D341Med (cell line): Measurements from ENCODE around the gene THAP7.
"Not testable (repeated sequence)": the region's sequence is repeated elsewhere in the genome, so short reads cannot be mapped to it uniquely, and the experiment has no call there.

Experiments used
- DNase-seq: peaks from one replicate; pipeline ENCODE4 v3.0.0; 2012; ENCODE audit warnings: low spot score

The THAP7 gene

DNA sequence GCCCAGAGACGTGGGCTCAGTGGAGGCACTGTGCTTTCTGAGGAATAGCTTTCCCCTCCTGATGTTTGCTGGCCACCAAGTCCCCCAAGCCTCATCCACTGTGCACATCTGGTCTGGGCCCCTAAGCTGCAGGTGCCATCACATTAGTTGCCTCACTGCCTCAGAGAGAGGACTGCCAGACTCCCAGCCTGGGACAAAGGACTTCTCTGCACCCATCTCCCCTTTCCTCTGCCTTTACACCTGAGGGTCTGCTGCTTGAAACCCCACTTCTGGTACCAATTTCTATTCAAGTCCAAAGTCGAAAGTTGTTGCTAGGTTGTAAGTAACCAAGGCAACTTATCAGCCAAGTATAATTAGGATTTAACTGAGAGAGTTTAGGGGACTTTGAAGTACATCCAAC, 23.5 kb downstream of the THAP7 start:
- no peak for DNase-seq

DNA sequence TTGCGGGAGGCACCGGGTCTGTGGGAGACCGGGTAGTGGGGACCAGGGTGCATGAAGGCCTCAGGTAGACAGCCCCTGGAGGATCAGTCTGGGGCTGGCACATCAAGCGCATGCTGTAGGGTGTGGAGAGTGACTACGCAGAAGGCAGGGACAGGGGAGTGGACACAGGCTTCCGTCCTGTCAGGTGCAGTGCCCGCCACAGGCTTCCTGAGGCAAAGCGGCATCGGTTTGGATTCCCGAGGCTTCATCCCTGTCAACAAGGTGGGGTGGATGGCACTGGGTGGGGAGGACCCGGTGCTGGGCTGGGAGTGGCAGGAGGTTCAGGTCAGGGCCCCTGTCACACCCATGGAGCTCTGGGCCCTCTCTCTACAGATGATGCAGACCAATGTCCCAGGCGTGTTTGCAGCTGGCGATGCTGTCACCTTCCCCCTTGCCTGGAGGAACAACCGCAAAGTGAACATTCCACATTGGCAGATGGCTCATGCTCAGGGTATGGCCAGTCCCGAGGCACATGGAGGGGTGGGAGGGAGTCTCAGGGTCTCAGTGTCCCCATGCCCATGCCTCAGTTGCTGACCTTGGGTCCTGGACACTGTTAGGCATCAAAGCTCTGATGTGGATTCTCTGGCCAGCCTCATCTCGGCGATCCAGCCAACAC, 24.3 kb downstream of the THAP7 start:
- DNase-seq, result no peak

DNA sequence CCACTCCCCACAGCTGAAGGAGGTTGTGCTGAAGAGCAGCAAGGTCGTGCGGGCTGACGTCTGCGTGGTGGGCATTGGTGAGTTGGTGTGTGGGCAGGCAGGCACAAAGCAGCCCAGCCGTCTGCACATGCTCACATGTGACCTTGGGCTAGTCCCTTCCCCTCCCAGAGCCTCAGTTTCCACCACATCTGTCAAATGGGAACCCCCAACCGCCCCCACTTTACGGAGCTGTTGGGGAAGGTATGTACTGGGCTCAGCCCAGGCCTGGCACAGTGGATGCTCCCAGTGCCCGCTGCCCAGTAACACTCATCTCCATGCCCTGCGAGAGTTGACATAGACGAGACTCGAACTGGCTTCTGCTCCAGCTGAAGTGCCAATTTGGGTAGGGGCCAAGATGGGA, 24.9 kb downstream of the THAP7 start:
- DNase-seq, result no peak

DNA sequence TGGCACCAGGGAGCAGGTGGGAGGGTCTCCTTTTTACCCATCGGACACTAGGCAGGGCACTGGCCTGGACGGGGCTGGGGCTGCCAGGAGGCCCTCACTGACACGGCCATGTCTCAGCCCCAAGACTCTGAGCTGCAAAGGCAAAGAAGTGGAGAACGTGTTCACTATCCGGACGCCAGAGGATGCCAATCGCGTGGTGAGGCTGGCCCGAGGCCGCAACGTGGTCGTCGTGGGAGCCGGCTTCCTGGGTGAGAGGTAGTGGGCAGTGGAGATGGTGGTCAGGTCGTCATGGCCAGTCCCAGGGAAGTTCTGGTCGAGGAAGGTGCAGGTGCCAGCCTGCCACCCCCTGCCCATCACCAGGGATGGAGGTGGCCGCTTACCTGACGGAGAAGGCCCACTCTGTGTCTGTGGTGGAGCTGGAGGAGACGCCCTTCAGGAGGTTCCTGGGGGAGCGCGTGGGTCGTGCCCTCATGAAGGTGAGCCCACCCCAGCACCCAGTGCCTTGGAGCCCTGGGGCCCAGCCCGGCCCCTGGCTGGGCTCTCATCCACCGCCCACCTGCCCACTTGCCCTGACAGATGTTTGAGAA, 25.5 kb downstream of the THAP7 start:
- no peak for DNase-seq

DNA sequence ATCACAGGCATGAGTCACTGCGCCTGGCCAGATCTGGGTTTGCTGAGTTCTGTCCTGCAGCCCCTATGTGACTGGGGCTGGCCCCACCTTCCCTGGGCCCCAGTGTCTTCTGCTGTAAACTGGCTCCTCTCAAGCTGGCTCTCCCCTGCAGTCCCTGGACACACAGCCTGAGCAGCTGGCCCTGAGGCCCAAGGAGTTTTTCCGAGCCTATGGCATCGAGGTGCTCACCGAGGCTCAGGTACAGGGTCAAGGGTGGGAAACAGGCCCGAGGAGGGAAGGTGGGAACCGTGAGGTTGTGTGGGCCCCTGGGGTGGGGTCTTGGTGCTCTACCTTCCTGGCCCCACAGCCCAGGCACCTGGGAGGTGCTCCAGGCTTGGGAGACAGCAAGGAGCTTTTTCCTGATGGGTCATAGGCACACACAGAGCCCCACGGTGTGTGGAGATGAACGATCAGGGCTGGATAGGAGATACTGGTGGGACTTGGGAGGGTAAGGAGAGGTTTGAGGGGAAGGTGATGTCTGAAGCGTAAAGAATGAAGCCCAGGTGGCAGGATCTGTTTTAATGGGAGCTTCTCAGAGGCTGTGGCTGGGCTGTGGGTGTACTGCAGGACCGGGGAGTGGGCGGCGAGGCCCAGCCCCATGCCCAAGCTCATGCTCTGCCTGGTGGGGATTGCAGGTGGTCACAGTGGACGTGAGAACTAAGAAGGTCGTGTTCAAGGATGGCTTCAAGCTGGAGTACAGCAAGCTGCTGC, 26.2 kb downstream of the THAP7 start:
- no peak for DNase-seq

DNA sequence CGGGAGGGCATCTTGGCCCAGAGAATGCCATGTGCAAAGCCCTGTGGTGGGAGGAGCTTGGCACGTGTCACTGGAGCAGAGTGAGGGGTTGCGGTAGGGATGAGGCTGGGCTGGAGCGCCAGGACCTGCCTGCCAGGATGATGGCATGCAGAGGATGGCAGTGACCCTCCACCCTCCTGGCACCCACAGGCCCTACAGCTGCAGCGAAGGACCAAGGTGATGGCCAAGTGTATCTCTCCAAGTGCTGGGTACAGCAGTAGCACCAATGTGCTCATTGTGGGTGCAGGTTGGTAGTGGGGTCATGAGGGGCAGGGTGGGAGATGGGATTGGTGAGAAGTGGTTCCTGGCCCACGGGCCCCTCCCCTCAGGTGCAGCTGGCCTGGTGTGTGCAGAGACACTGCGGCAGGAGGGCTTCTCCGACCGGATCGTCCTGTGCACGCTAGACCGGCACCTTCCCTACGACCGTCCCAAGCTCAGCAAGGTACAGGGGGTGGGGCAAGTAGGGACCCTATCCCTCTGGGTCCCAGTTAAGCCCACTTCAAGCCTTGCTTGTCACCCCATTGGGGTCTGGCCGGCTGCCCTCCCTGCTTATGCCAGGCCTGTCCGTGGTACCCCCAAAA, 27.5 kb downstream of the THAP7 start:
- no peak for DNase-seq

DNA sequence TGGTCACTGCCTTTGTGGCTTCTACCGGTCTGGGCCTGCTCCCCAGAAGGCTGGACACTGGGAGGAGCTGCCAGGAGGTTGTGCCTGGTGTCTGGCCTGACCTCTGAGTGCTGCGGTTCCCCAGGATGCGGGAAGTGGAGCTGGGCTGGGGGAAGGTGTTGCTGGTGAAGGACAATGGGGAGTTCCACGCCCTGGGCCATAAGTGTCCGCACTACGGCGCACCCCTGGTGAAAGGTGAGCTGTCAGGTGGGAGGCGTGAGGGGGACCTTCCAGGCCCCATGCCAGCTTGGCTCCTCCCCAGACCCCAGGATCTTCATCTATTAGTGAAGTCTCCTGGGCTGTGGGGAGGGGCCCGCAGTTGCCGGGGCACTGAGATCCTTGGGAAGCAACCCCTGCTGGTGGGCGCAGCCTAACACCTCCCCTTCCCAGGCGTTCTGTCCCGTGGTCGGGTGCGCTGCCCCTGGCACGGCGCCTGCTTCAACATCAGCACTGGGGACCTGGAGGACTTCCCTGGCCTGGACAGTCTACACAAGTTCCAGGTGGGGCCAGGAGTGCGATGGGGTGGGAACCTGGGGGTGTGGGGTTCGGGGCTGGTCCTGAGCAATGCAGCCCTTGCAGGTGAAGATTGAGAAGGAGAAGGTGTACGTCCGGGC, 28.2 kb downstream of the THAP7 start:
- no peak for DNase-seq

DNA sequence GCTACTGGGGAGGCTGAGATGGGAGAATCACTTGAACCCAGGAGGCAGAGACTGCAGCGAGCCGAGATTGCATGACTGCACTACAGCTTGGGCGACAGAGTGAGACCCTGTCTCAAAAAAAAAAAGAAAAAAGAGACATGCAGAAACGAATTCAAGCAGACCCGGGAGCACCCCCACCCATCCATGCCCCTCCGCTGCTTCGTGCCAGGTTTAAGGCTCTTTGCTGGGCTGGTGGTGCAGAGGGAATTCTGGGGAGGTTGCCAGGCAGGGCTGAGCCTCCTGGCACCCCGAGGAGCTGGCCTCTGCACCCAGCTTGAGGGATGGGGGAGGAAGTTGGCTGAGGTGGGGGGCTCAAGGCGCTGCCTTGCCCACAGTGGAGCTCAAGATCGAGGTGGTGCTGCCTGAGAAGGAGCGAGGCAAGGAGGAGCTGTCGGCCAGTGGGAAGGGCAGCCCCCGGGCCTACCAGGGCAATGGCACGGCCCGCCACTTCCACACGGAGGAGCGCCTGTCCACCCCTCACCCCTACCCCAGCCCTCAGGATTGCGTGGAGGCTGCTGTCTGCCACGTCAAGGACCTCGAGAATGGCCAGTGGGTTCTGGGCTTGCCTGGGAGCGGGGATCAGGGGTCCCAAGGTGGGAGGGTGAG, 28.9 kb downstream of the THAP7 start:
- DNase-seq, result no peak

GRCh38 chr22:20972014-20972694, 29.8 kb downstream of the THAP7 start:
- not testable (repeated sequence) for DNase-seq

GRCh38 chr22:20970939-20971657, 30.8 kb downstream of the THAP7 start:
- DNase-seq, result no peak

- DNase-seq, result no peak
Measured at GRCh38 chr22:20968281-20968977, 33.5 kb downstream of the THAP7 start.

- DNase-seq, result no peak
Measured at GRCh38 chr22:20967697-20968211, 34.2 kb downstream of the THAP7 start.

DNA sequence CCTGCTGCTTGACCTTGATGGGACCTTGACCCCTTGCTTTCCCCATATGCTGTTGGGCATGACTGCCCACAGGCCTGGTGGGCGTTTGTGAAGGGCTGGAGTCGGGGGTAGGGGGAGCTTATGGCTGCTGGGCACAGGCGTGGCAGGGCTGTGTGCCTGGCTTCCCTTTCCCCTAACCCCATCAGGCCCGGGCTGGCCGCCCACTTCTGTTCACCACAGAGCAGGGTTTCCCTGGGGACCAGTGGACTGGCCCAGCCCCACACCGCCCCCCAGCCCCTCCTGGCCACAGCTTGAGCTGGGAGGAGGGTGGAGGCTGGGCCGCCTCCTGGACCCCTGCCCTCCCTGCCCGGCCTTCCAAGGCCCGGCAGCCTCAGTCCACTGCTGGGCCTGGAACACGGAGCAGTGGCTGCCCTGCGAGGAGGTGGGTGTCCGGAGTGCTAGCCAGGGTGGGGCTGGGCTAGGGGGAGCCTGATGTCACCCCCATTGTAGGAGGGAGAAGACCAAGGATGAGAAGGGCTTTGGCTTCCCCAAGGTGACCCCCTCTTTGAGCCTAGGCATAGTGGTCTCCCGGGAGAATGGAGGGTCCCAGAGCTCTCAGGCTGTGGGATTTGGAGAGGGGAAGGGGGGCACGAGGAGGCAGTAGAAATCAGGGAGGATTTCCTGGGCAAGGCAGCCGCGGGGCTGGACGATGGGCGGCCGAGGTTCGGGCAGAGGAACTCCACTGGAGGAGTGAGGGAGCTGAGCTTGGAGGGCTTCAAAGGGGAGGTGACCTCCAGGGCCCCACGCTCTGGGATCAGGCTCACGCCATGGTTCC, 34.8 kb downstream of the THAP7 start, which contains the start of gene AIFM3:
Gene AIFM3, plus strand, starts transcription at position 373 of the 814 bp plus-strand sequence. CDS start 690 bp downstream, outside the sequence.
- DNase-seq, result no peak

- no peak for DNase-seq
Measured at GRCh38 chr22:20965888-20966855, 35.7 kb downstream of the THAP7 start.

DNA sequence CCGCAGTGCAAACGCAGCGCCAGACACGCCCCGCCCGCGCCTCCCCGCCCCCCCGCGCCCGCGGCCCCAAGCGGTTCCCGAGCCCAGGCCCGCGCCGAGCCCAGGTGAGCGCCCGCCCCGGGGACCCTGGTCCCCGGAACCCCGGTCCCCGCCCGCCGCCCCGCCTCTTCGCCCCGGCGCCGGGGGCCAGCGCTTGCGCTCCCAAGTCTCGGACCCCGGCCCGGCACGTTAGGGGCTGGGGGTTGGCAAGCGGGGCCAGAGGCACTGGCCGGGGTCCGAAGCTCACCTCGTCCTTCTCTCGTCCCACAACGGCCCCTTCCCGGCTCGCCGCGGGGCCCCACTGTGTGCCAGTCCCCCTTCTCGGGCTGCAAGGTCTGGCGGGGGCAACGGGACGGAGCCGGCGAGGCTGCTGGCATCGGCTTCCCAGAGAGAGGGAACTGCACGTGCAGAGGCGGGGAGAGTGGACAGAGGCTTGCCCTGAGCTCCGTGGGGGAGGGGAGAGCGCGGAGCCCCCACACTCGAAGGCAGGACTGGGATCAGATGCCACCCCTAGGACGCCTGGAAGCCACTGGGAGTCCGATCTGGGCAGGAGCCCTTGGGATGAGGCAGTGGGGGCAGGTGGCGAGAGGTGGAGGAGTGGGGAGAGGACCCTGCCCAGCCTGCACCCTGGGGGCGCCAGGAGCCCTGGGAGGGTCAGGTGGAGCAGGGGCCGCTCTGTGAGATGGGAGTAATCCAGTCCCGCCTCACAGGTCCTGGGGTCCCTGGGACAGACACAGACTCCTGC, 36.6 kb downstream of the THAP7 start:
- DNase-seq, result no peak

GRCh38 chr22:20964799-20965103, 37.2 kb downstream of the THAP7 start:
- DNase-seq, result no peak
